Activated CD8-positive, alpha-beta memory T cell treated with anti-CD3 and anti-CD28 coated beads, Interleukin-2, amount 50 U/mL, for 24 hours (primary cell): ENCODE measurements around the gene TMEM59L.
"Not testable (repeated sequence)": the region's sequence is repeated elsewhere in the genome, so short reads cannot be mapped to it uniquely, and the experiment has no call there.

ENCODE experiments used
- DNase-seq: peaks from one replicate; pipeline ENCODE4 v3.0.0-alpha.2; 2020; ENCODE audit errors: extremely low read depth

The TMEM59L gene

DNA sequence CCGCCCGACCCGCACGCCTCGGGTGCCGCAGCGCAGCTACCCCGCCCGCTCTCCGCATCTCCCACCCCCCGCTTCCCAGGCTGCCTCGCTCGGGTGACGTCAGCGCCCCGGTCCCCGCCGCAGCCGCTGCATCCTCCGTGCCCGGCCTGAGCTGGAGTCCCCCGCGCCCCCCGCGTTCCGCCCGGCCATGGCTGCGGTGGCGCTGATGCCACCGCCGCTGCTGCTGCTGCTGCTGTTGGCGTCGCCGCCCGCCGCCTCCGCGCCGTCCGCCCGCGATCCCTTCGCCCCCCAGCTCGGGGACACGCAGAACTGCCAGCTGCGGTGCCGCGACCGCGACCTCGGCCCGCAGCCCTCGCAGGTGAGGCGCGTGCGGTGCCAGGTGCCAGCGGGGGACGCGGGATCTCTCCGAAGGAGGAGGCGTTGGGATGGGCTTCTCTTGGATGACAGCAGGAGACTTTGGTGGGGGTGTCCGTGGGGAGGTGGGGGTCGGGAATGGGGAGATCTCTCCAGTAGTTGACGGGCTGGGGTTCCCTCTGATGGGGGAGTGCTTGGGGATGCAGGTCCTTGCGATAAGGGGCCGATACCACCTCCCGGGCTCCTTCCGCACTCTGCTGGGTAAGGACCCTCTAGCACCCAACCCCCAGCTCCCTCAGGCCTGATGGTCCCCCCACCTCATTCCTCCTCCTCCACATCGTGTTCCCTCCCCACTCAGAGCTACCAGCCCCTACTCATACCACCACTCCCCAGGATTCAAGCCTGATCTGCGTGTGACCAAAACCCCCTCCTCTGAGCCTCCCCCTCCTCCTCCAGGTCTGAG, at the start of gene TMEM59L:
TSS of gene TMEM59L (plus strand) at position 99 of the 817 bp plus-strand sequence. CDS start at position 188, 89 bp downstream.
- no peak for DNase-seq

GRCh38 chr19:18566953-18567352, 45.7 kb upstream of the TMEM59L start:
- no peak for DNase-seq

DNA sequence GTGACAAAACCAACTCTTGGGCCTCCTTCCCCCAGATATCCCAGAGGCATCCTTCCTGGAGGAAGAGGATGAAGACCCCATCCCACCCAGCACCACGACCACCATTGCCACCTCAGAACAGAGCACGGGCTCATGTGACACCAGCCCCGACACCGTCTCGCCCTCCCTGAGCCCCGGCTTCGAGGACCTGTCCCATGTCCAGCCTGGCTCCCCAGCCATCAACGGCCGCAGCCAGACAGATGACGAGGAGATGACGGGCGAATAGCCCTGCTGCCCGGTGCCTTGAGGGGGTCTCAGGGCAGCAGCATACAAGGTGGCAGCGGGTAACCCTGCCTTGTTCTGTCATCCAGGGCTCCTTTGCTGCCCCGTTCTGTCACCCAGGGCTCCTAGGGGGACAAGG, 44.3 kb upstream of the TMEM59L start:
- no peak for DNase-seq

DNA sequence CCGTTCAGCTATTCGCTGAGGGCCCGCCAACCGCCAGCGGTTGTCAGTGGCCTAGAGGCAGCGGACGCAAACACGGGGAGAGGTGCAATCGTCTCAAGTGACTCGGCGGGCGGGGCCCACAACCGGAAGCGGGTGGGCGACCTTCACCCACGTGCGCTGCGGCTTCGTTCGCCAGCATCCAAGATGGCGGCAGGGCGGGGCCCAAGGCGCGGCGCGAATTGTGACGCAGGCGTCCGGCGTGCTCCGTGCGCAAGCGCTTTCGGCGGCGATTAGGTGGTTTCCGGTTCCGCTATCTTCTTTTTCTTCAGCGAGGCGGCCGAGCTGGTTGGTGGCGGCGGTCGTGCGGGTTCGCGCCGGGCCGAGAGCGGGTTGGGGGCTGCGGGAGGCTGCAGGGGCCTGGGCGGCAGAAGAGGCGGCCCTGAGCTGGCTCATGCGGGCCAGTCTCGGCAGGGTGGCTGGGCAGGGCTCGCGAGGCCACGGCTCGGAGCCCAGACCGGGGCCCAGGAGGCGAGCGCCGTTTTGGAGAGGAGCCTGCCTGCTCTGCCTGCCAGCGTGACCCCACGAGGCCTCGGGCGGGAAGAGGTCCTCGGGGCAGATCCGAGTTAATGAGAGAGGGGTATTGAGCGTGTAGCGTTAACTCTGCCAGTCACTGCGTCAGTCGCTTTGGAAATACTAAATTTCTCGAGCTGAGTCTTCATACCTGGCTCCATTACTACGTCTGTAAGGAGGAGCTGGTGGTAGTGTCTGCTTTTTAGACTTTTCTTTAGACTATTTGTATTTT, 40.9 kb upstream of the TMEM59L start, which contains the start of gene UBA52:
TSS of gene UBA52 (plus strand) at position 294 of the 781 bp plus-strand sequence. CDS start 1,444 bp downstream, outside the sequence.
- DNase-seq, result peak; percentile 98

- no peak for DNase-seq
These were observed 37.9 kb upstream of the TMEM59L start for GRCh38 chr19:18574691-18575291.

GRCh38 chr19:18576383-18576782, 36.3 kb upstream of the TMEM59L start:
- DNase-seq, result no peak

- no peak for DNase-seq
These were observed 35.2 kb upstream of the TMEM59L start for GRCh38 chr19:18577365-18577914.

- no peak for DNase-seq
These were observed 32.4 kb upstream of the TMEM59L start for GRCh38 chr19:18580311-18580710.

GRCh38 chr19:18586306-18586705, 26.4 kb upstream of the TMEM59L start:
- no peak for DNase-seq

DNA sequence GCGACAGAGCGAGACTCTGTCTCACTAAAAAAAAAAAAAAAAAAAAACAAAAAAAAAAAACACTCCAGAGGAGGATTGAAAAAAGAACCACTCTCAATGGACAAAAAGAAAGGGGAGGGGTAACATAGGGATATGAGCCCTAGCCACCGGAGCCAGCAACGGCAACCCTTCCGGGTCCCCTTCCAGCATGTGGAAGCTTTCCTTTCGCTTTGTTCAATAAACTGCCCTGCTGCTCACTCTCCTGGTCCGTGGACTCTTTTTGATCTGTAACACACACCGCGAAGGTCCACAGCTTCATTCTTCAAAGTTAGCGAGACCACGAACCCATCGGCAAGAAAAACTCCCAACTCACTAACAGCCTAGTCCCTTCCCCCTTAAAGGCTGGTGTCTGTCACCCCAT, 25.1 kb upstream of the TMEM59L start:
- DNase-seq, result no peak

- DNase-seq, result no peak
These were observed 24.6 kb upstream of the TMEM59L start for GRCh38 chr19:18587962-18588610.

- peak; percentile 79 for DNase-seq
These were observed 23.9 kb upstream of the TMEM59L start, which contains the start of gene REX1BD for GRCh38 chr19:18588611-18589379. REX1BD (plus strand) TSS chr19:18588798; CDS start chr19:18588802, 4 bp downstream.

GRCh38 chr19:18589380-18590272, 23.0 kb upstream of the TMEM59L start:
- DNase-seq, result no peak

- DNase-seq, result no peak
These were observed 22.1 kb upstream of the TMEM59L start for GRCh38 chr19:18590273-18591272.

- DNase-seq, result no peak
These were observed 20.8 kb upstream of the TMEM59L start for GRCh38 chr19:18591735-18592385.

DNA sequence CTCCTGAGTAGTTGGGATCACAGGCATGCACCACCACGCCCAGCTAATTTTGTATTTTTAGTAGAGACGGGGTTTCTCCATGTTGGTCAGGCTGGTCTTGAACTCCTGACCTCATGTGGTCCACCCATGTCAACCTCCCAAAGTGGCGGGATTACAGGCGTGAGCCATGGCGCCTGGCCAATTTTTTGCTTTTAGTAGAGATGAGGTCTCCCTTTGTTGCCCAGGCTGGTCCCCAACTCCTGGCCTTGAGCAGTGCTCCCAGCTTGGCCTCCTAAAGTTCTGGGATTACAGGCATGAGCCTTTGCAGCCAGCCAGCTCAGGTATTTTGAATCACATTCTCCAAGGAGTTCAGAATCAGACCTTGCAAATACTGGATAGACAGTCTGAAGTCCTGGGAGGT, 19.9 kb upstream of the TMEM59L start:
- DNase-seq, result not testable (repeated sequence)

DNA sequence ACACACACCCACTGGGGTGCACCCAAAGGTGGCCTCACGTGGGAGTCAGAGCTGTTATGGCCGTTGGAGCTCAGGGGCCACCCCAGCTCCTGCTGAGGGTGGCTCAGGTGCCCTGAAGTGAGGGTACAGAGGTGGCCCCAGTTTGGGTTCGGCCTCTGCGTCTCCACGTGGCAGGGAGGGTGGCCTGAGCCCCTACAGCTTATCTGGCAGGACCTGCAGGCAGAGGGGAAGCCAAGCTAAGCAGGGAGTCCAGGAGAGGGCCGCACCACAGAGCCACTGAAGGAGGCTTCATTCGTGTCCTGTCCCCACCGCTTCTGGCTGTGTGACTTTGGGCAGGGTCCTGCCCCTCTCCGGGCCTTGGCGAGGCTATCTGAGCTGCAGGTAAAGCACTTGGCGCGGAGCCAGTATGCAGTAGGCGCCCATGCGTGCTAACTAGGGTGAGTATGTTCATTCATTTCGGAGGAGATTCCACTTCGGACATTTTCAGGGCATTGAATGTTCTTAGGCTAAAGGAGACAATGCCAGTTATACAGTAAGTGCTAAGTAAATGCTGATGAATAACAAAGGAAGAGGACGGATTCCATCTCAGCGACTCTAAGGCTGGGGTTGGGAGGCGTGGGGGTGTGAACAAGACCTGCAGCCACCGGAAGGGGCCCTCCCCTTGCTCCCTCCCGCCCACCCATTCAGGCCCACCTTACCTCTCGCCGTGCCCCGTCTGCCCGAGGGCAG, 19.1 kb upstream of the TMEM59L start:
- DNase-seq, result no peak
